Activated CD4-positive, CD25-positive, alpha-beta regulatory T cell treated with anti-CD3 and anti-CD28 coated beads, Interleukin-2, amount 50 U/mL, for 72 hours (primary cell): ENCODE measurements around the gene STIP1.

ENCODE experiments used
- DNase-seq: peaks from one replicate; pipeline ENCODE4 v3.0.0; 2021

Gene STIP1

GRCh38 chr11:64253043-64253442, 67.1 kb downstream of the STIP1 start:
- DNase-seq: no peak

DNA sequence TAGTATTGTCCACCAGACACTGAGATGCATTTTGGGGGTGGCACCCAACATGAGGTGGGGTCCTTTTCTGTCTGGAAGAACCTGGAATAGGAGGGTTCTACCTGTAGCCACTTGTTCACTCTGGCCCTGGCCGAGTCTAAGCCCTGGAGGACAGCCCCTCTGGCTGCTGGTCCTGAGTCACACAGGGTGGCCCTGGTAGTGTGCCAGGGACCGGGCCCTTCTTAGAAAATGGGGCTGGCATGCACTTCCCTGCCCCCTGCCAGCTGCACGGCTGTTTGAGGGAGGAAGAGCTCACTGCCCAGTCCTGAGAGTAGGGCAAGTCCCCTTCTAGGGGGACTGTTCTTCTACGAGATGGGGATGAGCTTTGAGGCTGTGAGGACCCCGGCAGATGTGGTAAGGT, 67.5 kb downstream of the STIP1 start:
- no peak for DNase-seq
